K562 (cell line): ENCODE results near the gene RPH3AL. TPM values are rescaled to one million over a fixed set of nuclear protein-coding genes. Genes with fewer than 3 reads are reported as not detected.

ENCODE experiments used
- ATAC-seq: fragments of 200-7000 bp; cut with Tn5 transposase; 3 replicates; pipeline ENCODE4 v1.9.1; 2020; ENCODE audit warnings: moderate library complexity
- BruUV-seq: library from RNA; stranded (reverse); fragments of 400-500 nt; replicated peaks from 2 replicates; lab custom pipeline; 2021; lab: Mats Ljungman, UMichigan
- CTCF ChIA-PET: fragments of 300-600 bp; formaldehyde crosslinking; extraction: SDS; loops from one replicate; lab custom pipeline; 2021; ENCODE audit warnings: low intra/inter-chr PET ratio; lab: Yijun Ruan, JAX
- POLR2A ChIA-PET: fragments of 300-600, 350-650 bp; sonication (Branson Sonifier 250); formaldehyde crosslinking; extraction: SDS; loops from one replicate; lab custom pipeline; 2021; ENCODE audit warnings: antibody characterized with exemption, inconsistent platforms; lab: Yijun Ruan, JAX
- DNase-seq, 4 experiments: peaks; one replicate each; pipeline versions ENCODE4 v3.0.0 to v3.0.0-alpha.2; 2011 to 2018; ENCODE audit warnings: low spot score in 3 of 4, mixed read lengths in 3 of 4; ENCODE audit errors: extremely low read depth in 1 of 4
- FAIRE-seq: peaks from 2 replicates; lab custom pipeline; 2011; peaks lifted over from hg19 to GRCh38; lab: Jason Lieb, UNC
- H2AFZ ChIP-seq: 2 replicates; pipeline ENCODE4 v1.6.0; 2011; ENCODE audit warnings: low read depth, low read length, control low read depth, inconsistent platforms
- H3K27ac ChIP-seq: fragments of 200-600 bp; 3 replicates; pipeline ENCODE4 v1.8.0; 2011; ENCODE audit warnings: low read depth, mild to moderate bottlenecking, control low read depth, inconsistent platforms, low read length, moderate library complexity, mixed read lengths; ENCODE audit errors: extremely low read depth
- H3K27me3 ChIP-seq, 2 experiments: fragments of 300-600 bp in 1 of 2; 2 replicates in 1 of 2; 3 replicates in 1 of 2; pipeline versions ENCODE4 v1.6.0 to v1.8.0; 2011; ENCODE audit warnings: inconsistent platforms in 2 of 2, low read length in 2 of 2, mild to moderate bottlenecking in 1 of 2, mixed read lengths in 1 of 2, moderate library complexity in 1 of 2; ENCODE audit not compliant: control insufficient read depth in 2 of 2, insufficient read depth in 2 of 2
- H3K36me3 ChIP-seq: fragments of 300-600 bp; 3 replicates; pipeline ENCODE4 v1.8.0; 2011; ENCODE audit warnings: mild to moderate bottlenecking, low read length, inconsistent platforms; ENCODE audit not compliant: control insufficient read depth, insufficient read depth
- H3K4me1 ChIP-seq, 2 experiments: fragments of 200-600 bp in 1 of 2; replicated peaks in 1 of 2; 2 replicates in 1 of 2; 3 replicates in 1 of 2; pipeline versions ENCODE4 v1.5.1 to v1.8.0; 2011; ENCODE audit warnings: inconsistent platforms in 2 of 2, low read length in 2 of 2, mild to moderate bottlenecking in 1 of 2, mixed read lengths in 1 of 2, moderate library complexity in 1 of 2; ENCODE audit not compliant: control insufficient read depth in 2 of 2, insufficient read depth in 2 of 2
- H3K4me2 ChIP-seq: 2 replicates; pipeline ENCODE4 v1.6.1; 2011; ENCODE audit warnings: low read length, control low read depth, inconsistent platforms, mixed read lengths; ENCODE audit not compliant: insufficient read depth
- H3K4me3 ChIP-seq: fragments of 200-600 bp; sonication (generic), shearing (Covaris generic); 2 replicates; pipeline ENCODE4 v1.5.1; 2016; ENCODE audit warnings: control low read depth, inconsistent platforms
- H3K79me2 ChIP-seq: fragments of 200-600 bp; 3 replicates; pipeline ENCODE4 v1.8.0; 2011; ENCODE audit warnings: low read length, inconsistent platforms; ENCODE audit not compliant: control insufficient read depth, insufficient read depth
- H3K9ac ChIP-seq, 2 experiments: 2 replicates each; pipeline versions ENCODE4 v1.6.0 to v1.6.1; 2011; ENCODE audit warnings: low read depth in 2 of 2, low read length in 2 of 2, control low read depth in 1 of 2, inconsistent platforms in 1 of 2, mild to moderate bottlenecking in 1 of 2, mixed read lengths in 1 of 2; ENCODE audit not compliant: insufficient read depth in 1 of 2
- H3K9me1 ChIP-seq: one replicate; pipeline ENCODE4 v1.6.0; 2011; ENCODE audit warnings: inconsistent platforms, mild to moderate bottlenecking, low read length, moderate library complexity; ENCODE audit not compliant: control insufficient read depth, insufficient read depth
- H3K9me3 ChIP-seq: replicated peaks from 2 replicates; pipeline ENCODE4 v1.5.1; 2011; ENCODE audit warnings: low read depth, low read length, inconsistent platforms; ENCODE audit not compliant: control insufficient read depth, insufficient read depth
- H4K20me1 ChIP-seq: replicated peaks from 2 replicates; pipeline ENCODE4 v1.6.1; 2011; ENCODE audit warnings: low read length, inconsistent platforms, mixed read lengths; ENCODE audit not compliant: control insufficient read depth, insufficient read depth
- ARNT ChIP-seq, 2 experiments: fragments of 450-650 bp; IDR thresholded peaks; 2 replicates each; pipeline ENCODE4 v1.6.1; 2016; ENCODE audit warnings: mild to moderate bottlenecking in 1 of 2
- HMG20B ChIP-seq: fragments of 250-450 bp; sonication (Bioruptor Pico); IDR thresholded peaks from 2 replicates; pipeline ENCODE4 v1.5.0; 2021; ENCODE audit warnings: mild to moderate bottlenecking
- HNRNPUL1 ChIP-seq: fragments of 200-400 bp; formaldehyde crosslinking; IDR thresholded peaks from 2 replicates; pipeline ENCODE4 v1.6.1; 2017; ENCODE audit warnings: low read length
- KAT7 ChIP-seq: sonication (generic); formaldehyde crosslinking; IDR thresholded peaks from 2 replicates; pipeline ENCODE4 v1.8.0; 2022; ENCODE audit warnings: missing genetic modification reagents, mild to moderate bottlenecking, borderline replicate concordance
- NFRKB ChIP-seq: fragments of 450-650 bp; IDR thresholded peaks from 2 replicates; pipeline ENCODE4 v1.6.1; 2016; ENCODE audit warnings: low read depth
- NR4A1 ChIP-seq, 2 experiments: fragments of 250-450 bp in 1 of 2; fragments of 450-650 bp in 1 of 2; sonication (Bioruptor Pico) in 1 of 2; IDR thresholded peaks; 2 replicates each; pipeline versions ENCODE4 v1.4.0 to v1.6.1; 2016 to 2020; ENCODE audit warnings: mild to moderate bottlenecking in 2 of 2, missing compliant biosample characterization in 1 of 2, missing genetic modification characterization in 1 of 2, moderate library complexity in 1 of 2
- POLR2H ChIP-seq: IDR thresholded peaks from 2 replicates; pipeline ENCODE4 v1.6.1; 2016; ENCODE audit warnings: missing genetic modification characterization, low read depth, mild to moderate bottlenecking, control low read depth, missing compliant biosample characterization, moderate library complexity
- POLR3A ChIP-seq: IDR thresholded peaks from 2 replicates; pipeline ENCODE4 v1.6.1; 2011; ENCODE audit warnings: borderline replicate concordance, mild to moderate bottlenecking, moderate library complexity; ENCODE audit not compliant: insufficient read length, insufficient read depth; ENCODE audit errors: extremely low read depth
- RFX5 ChIP-seq: IDR thresholded peaks from 2 replicates; pipeline ENCODE4 v1.6.1; 2011; ENCODE audit warnings: low read depth, mild to moderate bottlenecking, improper control_type of control experiment, low read length
- RHOXF2B ChIP-seq: fragments of 250-450 bp; sonication (Bioruptor Pico); conservative IDR thresholded peaks from 2 replicates; pipeline ENCODE4 v1.5.1; 2021
- SAFB ChIP-seq: fragments of 200-400 bp; formaldehyde crosslinking; IDR thresholded peaks from 2 replicates; pipeline ENCODE4 v1.6.1; 2017; ENCODE audit warnings: low read depth, low read length, borderline replicate concordance
- SLC30A9 ChIP-seq: fragments of 250-450 bp; sonication (Bioruptor Pico); IDR thresholded peaks from 2 replicates; pipeline ENCODE4 v1.8.0; 2022; ENCODE audit warnings: mild to moderate bottlenecking, moderate library complexity
- SMARCB1 ChIP-seq: IDR thresholded peaks from 2 replicates; pipeline ENCODE4 v1.6.1; 2011; ENCODE audit warnings: improper control_type of control experiment, low read depth; ENCODE audit not compliant: insufficient read length
- TAF1 ChIP-seq: IDR thresholded peaks from 2 replicates; pipeline ENCODE4 v1.6.1; 2011; ENCODE audit warnings: mild to moderate bottlenecking, low read length, moderate library complexity; ENCODE audit not compliant: insufficient read depth, control insufficient read depth, severe bottlenecking; ENCODE audit errors: extremely low read depth
- TOE1 ChIP-seq, 2 experiments: fragments of 450-650 bp in 1 of 2; sonication (generic) in 1 of 2; formaldehyde crosslinking in 1 of 2; IDR thresholded peaks; 2 replicates each; pipeline versions ENCODE4 v1.7.1 to v1.8.0; 2016 to 2022; ENCODE audit warnings: borderline replicate concordance in 2 of 2, mild to moderate bottlenecking in 2 of 2, antibody characterized with exemption in 1 of 2, inconsistent platforms in 1 of 2, low read depth in 1 of 2, missing genetic modification reagents in 1 of 2, moderate library complexity in 1 of 2
- TSC22D4 ChIP-seq: fragments of 450-650 bp; IDR thresholded peaks from 2 replicates; pipeline ENCODE4 v1.6.1; 2016; ENCODE audit warnings: missing genetic modification characterization, missing biosample characterization, control low read depth
- ZNF23 ChIP-seq: fragments of 250-450 bp; sonication (Bioruptor Pico); IDR thresholded peaks from 2 replicates; pipeline ENCODE4 v1.4.0; 2020; ENCODE audit warnings: mild to moderate bottlenecking
- WGBS: fragments of 100-300 bp; shearing (Covaris generic); methylation state at CpG from one replicate; pipeline ENCODE4 v1.1.6; 2016; ENCODE audit warnings: low coverage, mixed read lengths; ENCODE audit not compliant: insufficient coverage; ENCODE audit errors: missing lambda C conversion rate; 5-methylcytosine and 5-hydroxymethylcytosine counted together
- in situ Hi-C: fragments of 300-500 bp; cut with MboI; formaldehyde crosslinking; loops from 4 replicates; pipeline ENCODE4 v1.15.0; 2018; ENCODE audit warnings: inconsistent platforms, mixed read lengths
- intact Hi-C: fragments of 100-400 bp; cut with micrococcal nuclease; formaldehyde crosslinking; loops from 2 replicates; pipeline ENCODE4 v1.14.2; 2022
- polyA plus RNA-seq, 8 experiments: library from polyadenylated mRNA; depleted of rRNA in 4 of 8; stranded (reverse) in 5 of 8; unstranded in 3 of 8; fragments of >200 nt; fragmentation: Nextera tagmentation in 2 of 8; fragmentation: Illumina TruSeq in 1 of 8; extraction: Ambion mirVana in 2 of 8; extraction: Trizol in 1 of 8; gene quantifications; 2 replicates each; pipeline versions ENCODE4 v1.2.1 to v1.2.3, GENCODE V29; 2011 to 2014; ENCODE audit warnings: inconsistent platforms in 1 of 8, missing spikeins in 1 of 8
- total RNA-seq, 7 experiments: library from RNA; depleted of rRNA in 6 of 7; stranded (reverse); fragments of >200 nt in 6 of 7; fragmentation: Illumina TruSeq in 2 of 7; extraction: Trizol in 2 of 7; gene quantifications; 2 replicates each; pipeline versions ENCODE4 v1.2.1 to v1.2.3, GENCODE V29; 2011 to 2021; ENCODE audit warnings: low replicate concordance in 1 of 7
- TF ChIP-seq, protein P1 (sequence below): sonication (generic); formaldehyde crosslinking; IDR thresholded peaks from 2 replicates; pipeline ENCODE4 v1.8.0; 2022; ENCODE audit warnings: missing genetic modification reagents, mild to moderate bottlenecking, borderline replicate concordance
- TF ChIP-seq, protein P2 (sequence below), 3 experiments: fragments of 200-800 bp in 1 of 3; fragments of 250-450 bp in 1 of 3; fragments of 450-650 bp in 1 of 3; sonication (Bioruptor Pico) in 1 of 3; sonication (Bioruptor generic) in 1 of 3; formaldehyde crosslinking in 1 of 3; IDR thresholded peaks; 2 replicates each; pipeline versions ENCODE4 v1.6.1 to v1.8.0; 2016 to 2022; ENCODE audit warnings: mild to moderate bottlenecking in 2 of 3, missing genetic modification characterization in 2 of 3, missing compliant biosample characterization in 1 of 3, moderate library complexity in 1 of 3

RPH3AL gene
- total and polyA plus RNA-seq, 9 of the 15 experiments (the other 6 are each of a cell fraction or from before 2014, with no cell fraction given), result 0.18 to 1.7 (median 0.39) TPM

DNA sequence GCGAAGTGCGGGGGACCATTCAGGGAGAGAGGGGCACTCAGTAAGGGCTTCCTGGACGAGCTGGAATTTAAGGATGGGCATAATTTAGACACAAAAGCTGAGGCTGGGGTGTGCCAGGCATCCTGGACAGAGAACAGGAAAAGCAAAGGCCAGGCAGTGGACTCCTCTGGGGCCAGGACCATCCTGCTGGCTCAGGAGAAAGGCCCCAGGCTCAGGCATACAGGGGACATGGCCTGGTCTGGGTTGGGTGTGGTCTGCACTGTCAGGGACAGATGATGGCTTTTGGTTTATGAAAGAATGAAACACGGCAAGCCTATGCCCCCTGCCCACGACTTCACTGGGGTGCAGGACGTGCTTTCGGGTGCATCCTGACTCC, 122.2 kb downstream of the RPH3AL start:
- H3K9me3 ChIP-seq, result no peaks in the 10 kb centered on the region
- POLR2A ChIA-PET, result no interaction called here
- no peak overlapping the region for H3K4me3 ChIP-seq
- in situ Hi-C loops, result no loop called here
- H3K27ac ChIP-seq, result no peak overlapping the region
- no peak overlapping the region for H3K9ac ChIP-seq
- ATAC-seq (no peak), FAIRE-seq (no peak), DNase-seq (no peak)
- H3K27me3 ChIP-seq, result peaks cover 6 to 51% of the 10 kb centered on the region in 2 experiments; a peak in 4 of 5 replicates
- no peak overlapping the region for H2AFZ ChIP-seq
- BruUV-seq, result no TSS peak
- H3K9me1 ChIP-seq, result no peaks in the 10 kb centered on the region
- CTCF ChIA-PET, result no interaction called here
- H3K36me3 ChIP-seq, result no peaks in the 10 kb centered on the region
- no peaks in the 10 kb centered on the region for H3K79me2 ChIP-seq
- WGBS, result 0% methylated on average over 6 of the region's 7 CpGs
- intact Hi-C loops, result no loop called here
- no peak overlapping the region for H3K4me2 ChIP-seq
- no peaks in the 10 kb centered on the region; the same call in 1 of the 2 replicates for H4K20me1 ChIP-seq
- no peaks in the 10 kb centered on the region; a peak in 2 of 5 replicates for H3K4me1 ChIP-seq
- TF ChIP-seq RHOXF2B (CRISPR knock-in tag) (no peak), SLC30A9 (CRISPR knock-in tag) (no peak), POLR3A (no peak), NR4A1 (CRISPR knock-in tag; IDR thresholded peaks at IDR 0.05) (no peak), NR4A1 (tag; IDR thresholded peaks at IDR 0.05) (no peak), HMG20B (CRISPR knock-in tag) (no peak), ZNF23 (CRISPR knock-in tag) (no peak), POLR2H (no peak), KAT7 (CRISPR knock-in tag) (no peak), RFX5 (no peak), HNRNPUL1 (no peak), ARNT (IDR thresholded peaks at IDR 0.05) (no peak), SMARCB1 (no peak), TSC22D4 (tag) (no peak), NFRKB (no peak), TAF1 (no peak), TOE1 (IDR thresholded peaks at IDR 0.05; ENCODE audit: borderline replicate concordance) (no peak), TOE1 (CRISPR knock-in tag; IDR thresholded peaks at IDR 0.05; ENCODE audit: borderline replicate concordance, low read depth) (no peak), SAFB (no peak)
- TF ChIP-seq, protein P1, sequence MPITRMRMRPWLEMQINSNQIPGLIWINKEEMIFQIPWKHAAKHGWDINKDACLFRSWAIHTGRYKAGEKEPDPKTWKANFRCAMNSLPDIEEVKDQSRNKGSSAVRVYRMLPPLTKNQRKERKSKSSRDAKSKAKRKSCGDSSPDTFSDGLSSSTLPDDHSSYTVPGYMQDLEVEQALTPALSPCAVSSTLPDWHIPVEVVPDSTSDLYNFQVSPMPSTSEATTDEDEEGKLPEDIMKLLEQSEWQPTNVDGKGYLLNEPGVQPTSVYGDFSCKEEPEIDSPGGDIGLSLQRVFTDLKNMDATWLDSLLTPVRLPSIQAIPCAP (CRISPR knock-in tag), result no peak
- TF ChIP-seq, protein P2, sequence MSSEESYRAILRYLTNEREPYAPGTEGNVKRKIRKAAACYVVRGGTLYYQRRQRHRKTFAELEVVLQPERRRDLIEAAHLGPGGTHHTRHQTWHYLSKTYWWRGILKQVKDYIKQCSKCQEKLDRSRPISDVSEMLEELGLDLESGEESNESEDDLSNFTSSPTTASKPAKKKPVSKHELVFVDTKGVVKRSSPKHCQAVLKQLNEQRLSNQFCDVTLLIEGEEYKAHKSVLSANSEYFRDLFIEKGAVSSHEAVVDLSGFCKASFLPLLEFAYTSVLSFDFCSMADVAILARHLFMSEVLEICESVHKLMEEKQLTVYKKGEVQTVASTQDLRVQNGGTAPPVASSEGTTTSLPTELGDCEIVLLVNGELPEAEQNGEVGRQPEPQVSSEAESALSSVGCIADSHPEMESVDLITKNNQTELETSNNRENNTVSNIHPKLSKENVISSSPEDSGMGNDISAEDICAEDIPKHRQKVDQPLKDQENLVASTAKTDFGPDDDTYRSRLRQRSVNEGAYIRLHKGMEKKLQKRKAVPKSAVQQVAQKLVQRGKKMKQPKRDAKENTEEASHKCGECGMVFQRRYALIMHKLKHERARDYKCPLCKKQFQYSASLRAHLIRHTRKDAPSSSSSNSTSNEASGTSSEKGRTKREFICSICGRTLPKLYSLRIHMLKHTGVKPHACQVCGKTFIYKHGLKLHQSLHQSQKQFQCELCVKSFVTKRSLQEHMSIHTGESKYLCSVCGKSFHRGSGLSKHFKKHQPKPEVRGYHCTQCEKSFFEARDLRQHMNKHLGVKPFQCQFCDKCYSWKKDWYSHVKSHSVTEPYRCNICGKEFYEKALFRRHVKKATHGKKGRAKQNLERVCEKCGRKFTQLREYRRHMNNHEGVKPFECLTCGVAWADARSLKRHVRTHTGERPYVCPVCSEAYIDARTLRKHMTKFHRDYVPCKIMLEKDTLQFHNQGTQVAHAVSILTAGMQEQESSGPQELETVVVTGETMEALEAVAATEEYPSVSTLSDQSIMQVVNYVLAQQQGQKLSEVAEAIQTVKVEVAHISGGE (CRISPR knock-in tag; IDR thresholded peaks at IDR 0.05), result no peak
